H7 (cell line): ENCODE measurements around the gene RPS28. TPM values are rescaled to one million over a fixed set of nuclear protein-coding genes. Genes with fewer than 3 reads are reported as not detected.
"Not testable (repeated sequence)": the region's sequence is repeated elsewhere in the genome, so short reads cannot be mapped to it uniquely, and the experiment has no call there.

Experiments
- DNase-seq: peaks from one replicate; pipeline ENCODE4 v3.0.0; 2012
- H3K27me3 ChIP-seq: 2 replicates; pipeline ENCODE4 v1.6.0; 2011; ENCODE audit warnings: mild to moderate bottlenecking, low read length; ENCODE audit not compliant: control insufficient read depth, insufficient read depth
- H3K36me3 ChIP-seq: replicated peaks from 2 replicates; pipeline ENCODE4 v1.5.1; 2011; ENCODE audit warnings: low read length; ENCODE audit not compliant: control insufficient read depth, insufficient read depth
- H3K4me3 ChIP-seq: 2 replicates; pipeline ENCODE4 v1.5.1; 2011; ENCODE audit warnings: low read depth, mild to moderate bottlenecking, control low read depth, low read length, moderate library complexity; ENCODE audit not compliant: insufficient read depth
- total RNA-seq: library from RNA; depleted of rRNA; stranded (reverse); fragments of >200 nt; shearing (Covaris generic); gene quantifications from 2 replicates; pipeline ENCODE4 v1.2.3, GENCODE V29; 2014

The RPS28 gene
- total RNA-seq, 1 experiment from 2014 or later, result 545 TPM

DNA sequence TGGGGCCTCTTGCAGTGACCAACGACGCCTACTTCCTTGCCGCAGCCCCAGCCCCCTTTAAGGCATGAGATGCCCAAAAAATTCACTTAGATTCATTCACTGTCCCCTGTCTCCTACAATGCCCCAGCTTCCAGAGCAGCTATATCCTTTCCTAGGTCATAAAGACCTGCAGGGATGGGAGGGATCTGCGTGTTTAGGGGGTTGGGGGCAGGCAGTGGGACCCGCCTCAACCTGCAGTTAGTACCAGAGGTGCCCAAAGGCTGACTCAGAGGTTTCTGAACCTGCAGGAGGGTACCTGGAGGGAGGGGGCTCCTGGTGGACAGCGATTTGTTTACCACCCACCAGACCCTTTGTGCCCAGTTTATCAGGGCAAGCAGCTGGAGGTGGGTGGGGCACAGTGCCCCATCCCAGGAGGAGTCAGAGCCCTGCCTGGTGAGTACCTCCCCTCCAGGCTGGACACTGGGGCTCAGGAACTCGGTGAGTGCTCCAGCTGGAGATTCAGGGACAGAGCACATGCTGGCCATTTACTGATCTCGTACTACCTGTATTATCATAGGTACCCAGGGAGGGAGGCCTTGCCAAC is 10.1 kb downstream of the RPS28 start:
- Histone ChIP-seq H3K36me3 (no peaks in the 10 kb centered on the region), H3K27me3 (peaks cover 33% of the 10 kb centered on the region), H3K4me3 (no peak overlapping the region)
- no peak for DNase-seq

- Histone ChIP-seq H3K4me3 (peak overlapping the region; percentile 49), H3K36me3 (no peaks in the 10 kb centered on the region), H3K27me3 (peaks cover 33% of the 10 kb centered on the region)
- peak; percentile 75 for DNase-seq
These were observed 11.9 kb downstream of the RPS28 start for GRCh38 chr19:8332976-8333766.

- Histone ChIP-seq H3K36me3 (no peaks in the 10 kb centered on the region), H3K27me3 (peaks cover 33% of the 10 kb centered on the region), H3K4me3 (peak overlapping the region; percentile 49)
- DNase-seq, result peak; percentile 86
These were observed 12.6 kb downstream of the RPS28 start for GRCh38 chr19:8333767-8334457.

- peak overlapping the region; percentile 49 for H3K4me3 ChIP-seq
- peak; percentile 97 for DNase-seq
- peaks cover 33% of the 10 kb centered on the region for H3K27me3 ChIP-seq
- H3K36me3 ChIP-seq, result no peaks in the 10 kb centered on the region
These were observed 13.4 kb downstream of the RPS28 start for GRCh38 chr19:8334458-8335342.

- peak; percentile 89 for DNase-seq
- no peaks in the 10 kb centered on the region for H3K36me3 ChIP-seq
- peaks cover 33% of the 10 kb centered on the region for H3K27me3 ChIP-seq
- peak overlapping the region; percentile 49 for H3K4me3 ChIP-seq
These were observed 14.2 kb downstream of the RPS28 start for GRCh38 chr19:8335343-8336071.

- H3K4me3 ChIP-seq, result no peak overlapping the region
- no peak for DNase-seq
- no peaks in the 10 kb centered on the region for H3K36me3 ChIP-seq
- peaks cover 33% of the 10 kb centered on the region for H3K27me3 ChIP-seq
These were observed 14.8 kb downstream of the RPS28 start for GRCh38 chr19:8336072-8336569.

GRCh38 chr19:8336660-8337059 is 15.4 kb downstream of the RPS28 start:
- H3K27me3 ChIP-seq, result peaks cover 33% of the 10 kb centered on the region
- no peak overlapping the region for H3K4me3 ChIP-seq
- DNase-seq, result peak; percentile 37
- no peaks in the 10 kb centered on the region for H3K36me3 ChIP-seq

DNA sequence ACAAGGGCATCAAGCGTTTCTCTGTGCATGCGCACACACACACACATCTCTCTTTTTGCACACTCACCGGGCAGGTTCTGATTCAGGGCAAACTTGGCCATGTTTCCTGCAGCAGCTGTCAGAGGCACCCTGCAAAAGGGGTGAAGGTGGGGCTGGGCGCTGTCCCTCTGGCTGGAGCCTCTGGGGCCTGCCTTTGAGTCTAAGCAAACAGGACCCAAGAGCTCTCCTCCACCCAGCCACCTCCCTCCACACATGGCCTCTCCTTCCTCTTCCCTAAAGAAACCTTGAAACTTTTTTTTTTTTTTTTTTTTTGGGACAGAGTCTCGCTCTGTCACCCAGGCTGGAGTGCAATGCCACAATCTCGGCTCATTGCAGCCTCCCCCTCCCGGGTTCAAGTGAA is 16.4 kb downstream of the RPS28 start:
- Histone ChIP-seq H3K27me3 (peaks cover 37% of the 10 kb centered on the region), H3K4me3 (no peak overlapping the region), H3K36me3 (no peaks in the 10 kb centered on the region)
- DNase-seq, result no peak

DNA sequence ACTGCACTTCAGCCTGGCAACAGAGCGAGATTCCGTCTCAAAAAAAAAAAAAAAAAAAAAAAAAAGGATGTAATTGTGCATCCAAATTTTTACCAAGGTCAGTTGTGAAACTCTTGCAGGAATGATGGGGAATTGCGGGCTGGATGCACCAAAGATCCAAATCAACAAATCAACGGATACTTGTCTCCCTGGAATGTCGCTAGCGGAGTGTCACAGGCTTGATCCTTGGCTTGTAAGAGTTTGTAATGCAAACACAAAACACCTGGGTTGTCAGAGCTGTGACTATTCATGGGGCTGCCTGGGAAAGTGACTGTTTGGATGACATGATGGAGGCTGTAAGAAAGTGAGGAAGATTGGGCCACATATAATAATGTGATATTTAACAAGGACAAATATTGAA is 17.5 kb downstream of the RPS28 start:
- Histone ChIP-seq H3K4me3 (no peak overlapping the region), H3K27me3 (peaks cover 29% of the 10 kb centered on the region), H3K36me3 (no peaks in the 10 kb centered on the region)
- DNase-seq, result peak; percentile 45

DNA sequence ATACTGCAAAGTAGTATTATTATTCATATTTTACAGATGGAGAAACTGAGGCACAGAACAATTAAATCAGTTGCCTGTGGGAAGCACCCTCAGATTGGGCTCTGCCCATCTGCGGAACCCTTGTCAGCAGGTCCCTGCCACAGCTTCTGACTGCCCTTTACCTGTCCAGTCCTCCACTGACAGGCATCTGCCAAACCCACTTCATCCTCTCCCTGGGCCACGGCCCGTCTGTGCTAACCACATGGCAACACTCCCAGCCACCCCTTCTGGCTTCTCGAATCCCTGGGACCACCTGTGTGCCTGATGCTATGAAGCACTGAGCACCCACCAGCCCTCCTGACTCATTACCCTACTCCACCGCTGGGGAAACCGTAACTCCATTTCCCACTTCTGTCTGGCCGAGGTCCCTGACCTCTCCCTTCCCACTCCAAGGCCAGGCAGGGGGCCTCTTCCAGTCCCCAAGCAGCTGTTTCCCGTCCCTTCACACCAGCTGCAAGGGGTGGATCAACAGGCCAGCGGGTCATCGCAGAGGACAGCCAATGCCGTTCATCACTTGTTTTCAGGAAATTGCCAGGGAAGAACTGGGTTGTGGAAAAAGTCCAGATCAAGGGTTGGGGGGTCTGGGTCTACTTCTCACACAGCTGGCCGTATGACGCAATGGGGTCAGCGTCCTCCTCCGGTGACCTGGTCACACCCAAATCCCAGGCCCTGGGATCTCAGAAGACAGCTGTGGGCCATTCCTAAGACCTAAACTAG is 19.2 kb downstream of the RPS28 start:
- H3K36me3 ChIP-seq, result no peaks in the 10 kb centered on the region
- H3K4me3 ChIP-seq, result no peak overlapping the region
- peaks cover 18% of the 10 kb centered on the region; the same call in 1 of the 2 replicates for H3K27me3 ChIP-seq
- peak; percentile 75 for DNase-seq

DNA sequence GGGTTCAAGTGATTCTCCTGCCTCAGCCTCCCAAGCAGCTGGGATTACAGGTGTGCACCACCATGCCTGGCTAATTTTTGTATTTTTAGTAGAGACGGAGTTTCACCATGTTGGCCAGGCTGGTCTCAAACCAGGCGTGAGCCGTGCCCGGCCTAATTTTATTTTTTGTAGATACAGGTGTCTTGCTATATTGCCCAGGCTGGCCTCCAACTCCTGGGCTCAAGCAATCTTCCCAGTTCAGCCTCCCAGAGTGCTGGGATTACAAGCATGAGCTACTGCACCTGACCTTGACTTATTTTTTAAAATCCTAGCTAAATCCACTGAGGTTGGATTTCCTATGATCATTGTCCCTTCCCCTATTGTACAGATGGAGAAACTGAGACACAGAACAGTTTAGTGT is 20.2 kb downstream of the RPS28 start:
- H3K36me3 ChIP-seq, H3K4me3 ChIP-seq, DNase-seq: not testable (repeated sequence)
- peaks cover 12% of the 10 kb centered on the region; the same call in 1 of the 2 replicates for H3K27me3 ChIP-seq

GRCh38 chr19:8342316-8342683 is 21.0 kb downstream of the RPS28 start:
- Histone ChIP-seq H3K4me3 (peak overlapping the region; percentile 81; the same call in 1 of the 2 replicates), H3K36me3 (no peaks in the 10 kb centered on the region), H3K27me3 (peaks cover 12% of the 10 kb centered on the region; the same call in 1 of the 2 replicates)
- peak; percentile 77 for DNase-seq
